HG03558 (cell line): ENCODE results near the gene SUGCT.
"Not testable (repeated sequence)": the region's sequence is repeated elsewhere in the genome, so short reads cannot be mapped to it uniquely, and the experiment has no call there.

Experiments
- ATAC-seq: cut with Tn5 transposase; IDR thresholded peaks from one replicate; pipeline ENCODE4 v1.9.1; 2021; ENCODE audit warnings: moderate number of reproducible peaks; ENCODE audit not compliant: unreplicated experiment; ENCODE audit errors: extremely low read depth

The SUGCT gene

DNA sequence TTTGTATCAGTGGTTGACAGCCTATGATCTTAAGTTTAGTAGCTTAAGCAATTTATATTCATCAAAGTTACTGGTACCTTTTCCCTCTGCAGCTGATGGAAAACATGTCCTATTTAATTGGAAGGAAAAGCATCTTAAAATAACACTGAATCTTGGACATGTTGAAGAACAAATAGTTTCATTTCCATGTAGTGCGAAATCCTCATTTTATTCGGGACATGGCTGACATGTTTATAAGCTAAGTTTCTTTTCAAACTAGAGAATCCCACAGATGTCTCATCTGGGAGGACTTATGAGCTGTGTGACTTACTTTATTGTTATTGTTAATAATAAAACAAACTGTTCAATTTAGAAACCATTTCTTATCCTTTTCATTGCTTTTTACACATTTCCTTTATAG, 461.0 kb downstream of the SUGCT start:
- ATAC-seq, result no peak

- no peak for ATAC-seq
Measured at GRCh38 chr7:40597517-40597916, 462.7 kb downstream of the SUGCT start.

DNA sequence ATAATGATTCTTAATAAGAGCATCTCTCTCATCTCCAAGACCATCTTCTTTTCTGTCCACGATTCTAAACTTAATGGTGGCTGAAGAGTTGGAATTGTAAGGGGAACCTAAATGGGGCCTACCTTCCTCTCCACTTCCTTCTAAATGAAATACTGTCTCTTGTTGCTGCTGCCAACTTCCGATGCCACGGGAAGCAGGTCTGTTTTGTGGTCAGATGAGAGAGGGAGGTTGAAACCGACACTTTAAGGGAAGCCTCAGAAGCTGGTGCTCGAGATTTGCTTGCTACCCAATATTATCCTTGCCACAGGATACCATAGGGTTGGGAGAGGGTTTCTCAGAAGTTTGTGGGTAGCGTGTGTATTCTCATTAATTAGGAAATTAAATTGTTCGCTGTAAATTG, 464.1 kb downstream of the SUGCT start:
- ATAC-seq, result no peak

GRCh38 chr7:40599836-40600235, 465.0 kb downstream of the SUGCT start:
- ATAC-seq, result no peak

- not testable (repeated sequence) for ATAC-seq
Measured at GRCh38 chr7:40602351-40602750, 467.5 kb downstream of the SUGCT start.

- ATAC-seq, result peak; percentile 52
Measured at GRCh38 chr7:40604601-40605438, 470.0 kb downstream of the SUGCT start.

DNA sequence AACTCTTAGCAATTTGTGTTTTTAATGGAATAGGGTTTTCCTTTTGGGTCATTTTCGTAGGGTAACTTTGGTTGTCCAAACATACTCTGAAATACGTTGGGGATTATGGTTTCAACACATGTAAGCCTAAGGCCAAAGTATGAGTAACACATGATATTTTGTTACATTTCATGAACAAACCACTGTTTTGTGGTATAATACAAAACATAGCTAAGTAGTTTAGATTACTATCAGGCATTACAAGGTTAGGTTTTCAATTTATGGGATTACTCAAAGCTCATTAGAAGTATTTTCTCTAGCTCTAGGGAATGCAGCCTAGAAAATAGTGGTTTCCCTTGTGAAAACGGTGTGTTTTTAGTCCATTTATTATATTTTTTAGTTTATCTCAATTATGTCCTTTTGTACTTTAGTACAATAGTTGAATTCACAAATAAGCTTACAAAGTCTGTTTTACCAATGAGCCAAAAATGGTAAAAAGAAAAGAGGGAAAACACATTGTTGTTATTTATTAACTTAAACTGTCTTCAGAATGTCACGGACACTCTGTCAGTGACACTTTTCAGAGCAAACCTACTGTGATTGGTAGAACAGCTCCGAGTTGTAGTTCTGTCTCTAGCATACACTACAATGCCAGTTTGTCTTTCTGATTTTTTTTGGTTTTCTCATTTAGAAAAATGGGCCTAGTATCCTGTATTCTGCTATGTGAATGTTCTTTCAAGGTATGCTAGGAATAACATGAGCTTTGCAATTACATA, 473.7 kb downstream of the SUGCT start:
- no peak for ATAC-seq

GRCh38 chr7:40610461-40610860, 475.7 kb downstream of the SUGCT start:
- no peak for ATAC-seq

DNA sequence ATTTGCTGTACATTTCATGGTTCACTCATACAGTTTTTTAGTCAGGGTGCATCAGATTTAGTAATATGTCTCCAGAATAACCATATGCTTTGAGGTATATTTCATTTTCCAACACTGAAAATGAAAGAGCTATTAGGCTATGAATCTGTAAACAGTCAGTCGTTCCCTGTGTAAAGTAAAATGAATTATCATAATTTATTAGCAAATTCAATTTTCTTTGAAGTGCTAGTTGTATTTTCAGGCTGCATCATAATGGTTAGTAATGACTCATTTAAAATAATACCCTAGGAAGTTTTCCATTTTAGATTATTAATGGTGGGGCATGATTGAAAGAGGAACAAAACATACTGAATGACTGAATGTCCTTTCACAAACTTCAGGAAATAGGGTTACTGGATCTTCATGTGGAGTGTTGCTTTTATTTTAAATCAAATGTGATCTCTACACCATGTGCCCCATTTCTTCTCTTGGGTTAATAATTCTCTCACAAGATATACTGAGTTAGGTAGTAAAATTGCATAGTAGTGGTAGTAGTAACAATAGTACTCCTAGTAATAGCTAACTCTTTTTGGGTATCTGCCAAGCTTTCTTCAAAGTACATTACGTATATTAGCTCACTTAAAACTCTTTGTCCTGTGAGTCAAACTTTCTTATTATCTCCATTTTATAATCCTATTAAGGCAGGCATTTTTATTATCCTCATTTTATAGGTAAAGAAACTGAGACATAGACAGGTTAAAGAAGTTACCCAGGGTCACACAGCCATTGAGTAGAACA, 476.5 kb downstream of the SUGCT start:
- ATAC-seq, result no peak

DNA sequence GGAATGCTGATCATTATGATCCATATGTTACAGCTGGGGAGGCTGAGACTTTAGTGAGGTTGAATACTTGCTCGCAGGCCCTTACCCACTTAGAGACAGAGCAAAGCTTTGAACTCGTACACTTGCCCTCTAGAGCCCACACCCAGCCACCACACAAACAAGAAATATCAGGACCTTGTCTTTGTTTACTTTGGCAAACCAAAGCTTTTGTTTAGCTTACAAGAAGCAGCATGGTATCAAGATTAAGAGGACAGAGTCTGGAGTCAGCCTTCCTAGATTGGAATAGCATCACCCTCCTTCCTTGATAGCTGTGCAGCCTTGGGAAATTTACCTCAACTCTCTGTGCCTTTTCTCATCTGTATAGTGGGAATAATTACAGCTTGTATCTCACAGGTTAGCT, 477.5 kb downstream of the SUGCT start:
- no peak for ATAC-seq

DNA sequence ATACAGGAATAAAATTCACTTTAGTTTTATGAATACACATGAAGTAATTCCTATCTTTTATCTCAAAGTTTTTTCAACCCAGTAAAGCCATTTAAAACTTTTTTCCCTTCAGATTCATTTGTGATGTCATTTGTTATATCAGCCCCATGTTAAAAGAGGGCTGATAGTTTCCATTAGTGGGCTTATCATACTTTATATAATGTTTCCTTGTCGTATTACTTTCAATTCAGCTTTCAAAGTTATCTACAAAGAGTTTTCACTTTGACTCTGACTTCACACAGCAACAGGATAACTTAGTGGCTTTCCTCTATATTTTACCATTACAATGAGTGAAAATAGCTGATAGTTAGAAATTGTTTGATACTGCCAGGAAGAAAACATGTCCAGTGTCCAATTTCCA, 484.8 kb downstream of the SUGCT start:
- ATAC-seq, result no peak

- no peak for ATAC-seq
Measured at GRCh38 chr7:40621592-40621998, 486.8 kb downstream of the SUGCT start.

DNA sequence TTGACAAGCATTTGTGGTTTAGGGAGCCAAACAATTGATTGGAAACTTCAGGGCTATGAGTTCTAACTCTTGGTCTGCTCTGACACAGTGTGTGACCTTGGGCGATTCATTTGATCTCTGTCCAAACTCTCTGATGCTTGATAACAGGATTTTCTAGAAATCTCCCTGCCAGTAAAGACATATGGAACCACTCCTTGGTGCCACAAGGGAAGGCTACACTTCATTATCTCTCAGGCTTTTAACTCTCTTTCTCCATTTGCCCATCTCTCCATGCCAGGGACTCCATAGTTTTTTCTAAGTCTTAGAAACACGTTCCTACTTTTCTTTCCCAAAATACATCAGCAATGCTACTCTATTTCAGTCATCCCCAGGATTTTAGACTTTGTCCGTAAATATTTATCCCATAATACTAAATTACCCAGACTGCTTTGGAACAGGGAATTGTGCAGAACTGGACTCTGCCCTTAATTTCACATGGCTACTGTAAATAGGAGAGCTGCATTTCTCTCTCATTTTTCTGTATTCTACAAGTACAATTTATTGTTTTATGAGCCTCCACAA, 488.2 kb downstream of the SUGCT start:
- no peak for ATAC-seq

GRCh38 chr7:40623863-40624262, 489.1 kb downstream of the SUGCT start:
- ATAC-seq, result no peak

DNA sequence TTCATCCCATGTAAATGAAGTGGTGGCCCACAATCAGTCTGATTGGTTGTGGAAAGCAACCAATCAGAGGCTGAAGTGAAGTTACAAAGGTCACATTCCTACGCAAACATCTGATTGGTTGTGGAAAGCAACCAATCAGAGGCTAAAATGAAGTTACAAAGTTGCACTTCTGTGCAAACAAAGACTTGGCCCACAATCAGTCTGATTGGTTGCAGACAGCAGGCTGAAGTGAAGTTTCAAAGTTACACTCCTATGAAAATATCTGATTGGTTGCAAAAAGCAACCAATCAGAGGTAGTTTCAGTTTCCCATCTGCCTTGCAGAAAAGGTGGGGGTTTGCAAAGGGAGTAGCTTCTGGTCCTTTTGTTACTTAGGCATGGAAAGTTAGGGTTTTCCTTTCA, 492.6 kb downstream of the SUGCT start:
- ATAC-seq, result not testable (repeated sequence)

DNA sequence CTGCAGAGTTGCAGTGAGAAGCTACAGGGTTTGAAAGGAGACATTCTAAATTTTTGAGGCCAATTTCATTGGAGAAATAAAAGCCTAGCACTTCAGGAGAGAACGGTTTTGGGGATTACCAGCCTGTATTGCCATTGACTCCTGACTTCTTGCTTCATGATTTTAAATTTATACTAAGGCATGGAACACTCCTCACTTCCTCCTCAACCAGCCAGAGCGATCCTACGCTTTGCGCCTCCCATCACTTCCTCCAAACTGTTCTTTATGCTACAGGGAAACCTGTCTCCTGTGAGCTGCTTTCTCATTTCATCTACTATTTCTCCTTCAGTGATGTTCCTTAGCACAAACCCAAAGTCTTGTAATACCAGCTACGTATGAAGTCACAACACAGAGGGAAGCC, 495.1 kb downstream of the SUGCT start:
- no peak for ATAC-seq

DNA sequence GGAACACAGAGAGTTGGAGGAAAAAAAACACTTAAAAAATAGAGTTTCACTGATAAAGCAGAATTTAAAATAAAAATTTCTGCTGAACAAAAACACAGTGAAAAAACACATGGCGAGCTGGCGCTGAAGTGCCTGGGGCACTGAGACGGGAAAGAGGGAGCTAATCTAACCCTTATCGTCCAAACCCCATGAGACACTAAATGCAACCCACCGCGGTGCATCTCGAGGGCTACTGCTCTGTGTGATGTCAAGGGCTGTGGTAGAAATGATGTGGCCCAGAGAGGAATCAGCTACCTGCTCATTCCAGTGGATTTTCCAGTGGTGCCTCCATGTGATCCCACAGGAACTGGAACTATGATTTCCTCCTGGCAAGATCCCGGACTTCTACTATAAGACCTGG, 499.3 kb downstream of the SUGCT start:
- ATAC-seq, result no peak

GRCh38 chr7:40638545-40639320, 503.9 kb downstream of the SUGCT start:
- ATAC-seq, result no peak

GRCh38 chr7:40640566-40640965, 505.8 kb downstream of the SUGCT start:
- ATAC-seq, result no peak

DNA sequence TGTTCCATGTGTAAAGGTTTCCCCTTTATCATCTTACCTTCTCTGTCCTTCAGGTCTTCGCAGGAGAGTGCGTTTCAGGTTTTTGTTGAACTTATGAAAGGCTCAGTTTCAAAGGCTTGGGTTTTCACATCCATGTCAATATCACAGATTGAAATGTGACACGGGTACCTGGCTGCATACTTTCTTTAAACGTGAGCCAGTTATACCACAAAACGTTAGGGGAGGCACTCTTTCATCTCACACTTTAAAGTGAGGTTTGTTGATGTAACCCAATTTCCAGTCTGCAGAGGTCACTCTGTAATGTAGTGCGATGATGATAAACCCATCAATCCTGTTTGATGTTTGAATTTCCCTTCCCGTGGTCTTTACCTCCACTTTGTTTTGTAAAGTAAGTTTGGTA, 506.9 kb downstream of the SUGCT start:
- no peak for ATAC-seq
